ENCODE data around the gene VSIG4.

VSIG4 gene

DNA sequence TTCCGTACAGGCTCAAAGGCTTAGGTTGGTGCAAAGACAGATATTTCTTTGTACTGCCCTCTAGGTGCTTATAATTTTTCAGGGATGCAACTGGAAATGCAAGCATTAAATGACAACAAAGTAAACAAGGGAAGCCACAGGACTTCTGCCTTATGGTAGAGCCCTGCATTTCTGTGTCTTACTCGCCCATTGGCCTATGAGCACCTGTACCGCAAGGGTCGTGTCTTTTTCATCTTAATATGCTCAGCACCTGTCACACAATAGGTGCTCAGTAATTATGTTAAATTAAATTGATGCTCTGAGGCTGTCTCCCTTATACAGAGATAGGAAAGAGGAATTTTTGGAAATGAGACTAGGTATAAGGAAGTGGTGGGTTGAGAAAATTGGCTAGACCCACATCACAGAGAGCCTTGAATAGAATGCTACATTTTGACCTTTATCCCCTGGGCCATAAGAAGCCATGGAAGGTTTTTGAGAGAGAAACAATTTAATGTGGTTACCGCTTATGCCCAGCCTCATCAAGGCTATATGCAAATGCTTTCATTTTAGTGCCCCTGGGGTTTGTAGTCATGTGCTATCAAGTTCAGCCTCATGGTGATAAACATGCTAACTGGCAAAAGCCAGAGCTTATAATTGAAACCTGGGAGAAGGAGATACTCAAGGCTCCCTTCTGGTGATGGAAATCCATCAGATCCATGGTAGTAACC lies 16.3 kb downstream of the VSIG4 start:
- DNase-seq (ENCODE audit: low read depth), result no peak

DNA sequence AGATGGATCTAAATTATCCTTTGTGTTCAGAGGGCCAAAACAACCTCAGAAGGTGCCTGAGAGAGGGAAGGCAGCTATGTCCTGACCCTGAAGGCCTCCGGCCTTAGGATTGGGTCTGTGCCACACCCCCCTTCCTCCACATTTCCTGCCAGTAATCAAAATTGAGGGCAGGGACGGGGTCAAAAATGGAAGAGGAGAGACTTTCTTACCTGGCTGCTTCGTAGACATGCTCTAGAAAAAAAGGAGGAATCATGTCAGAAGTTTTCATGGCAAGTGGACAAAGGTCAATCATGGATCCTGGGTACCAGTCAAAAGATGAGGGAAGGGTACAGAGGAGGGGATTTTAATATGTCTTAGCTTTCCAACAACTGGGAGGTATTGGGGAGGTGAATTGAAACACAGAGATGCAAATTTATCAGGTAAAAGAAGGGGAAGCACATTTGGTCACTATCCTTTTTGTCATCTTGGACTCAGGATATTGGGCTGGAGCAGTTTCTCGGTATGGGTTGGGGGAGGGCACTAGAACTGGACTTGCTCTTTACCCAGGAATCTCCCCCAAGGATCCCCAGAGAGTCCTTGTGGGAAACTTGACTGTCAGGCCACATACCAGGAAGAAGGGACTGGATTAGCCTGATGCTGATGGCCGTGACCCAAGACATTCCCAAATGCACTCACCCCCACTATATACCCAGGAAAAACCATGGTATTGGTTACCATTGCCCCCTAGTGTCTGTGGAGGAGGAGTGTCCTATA lies 17.1 kb downstream of the VSIG4 start:
- no peak for DNase-seq (ENCODE audit: low read depth)

GRCh38 chrX:66021765-66022631 lies 17.9 kb downstream of the VSIG4 start:
- DNase-seq (ENCODE audit: low read depth), result no peak

GRCh38 chrX:66021401-66021764 lies 18.5 kb downstream of the VSIG4 start:
- no peak for DNase-seq (ENCODE audit: low read depth)

GRCh38 chrX:66020631-66021334 lies 19.1 kb downstream of the VSIG4 start:
- DNase-seq (ENCODE audit: low read depth), result no peak

DNA sequence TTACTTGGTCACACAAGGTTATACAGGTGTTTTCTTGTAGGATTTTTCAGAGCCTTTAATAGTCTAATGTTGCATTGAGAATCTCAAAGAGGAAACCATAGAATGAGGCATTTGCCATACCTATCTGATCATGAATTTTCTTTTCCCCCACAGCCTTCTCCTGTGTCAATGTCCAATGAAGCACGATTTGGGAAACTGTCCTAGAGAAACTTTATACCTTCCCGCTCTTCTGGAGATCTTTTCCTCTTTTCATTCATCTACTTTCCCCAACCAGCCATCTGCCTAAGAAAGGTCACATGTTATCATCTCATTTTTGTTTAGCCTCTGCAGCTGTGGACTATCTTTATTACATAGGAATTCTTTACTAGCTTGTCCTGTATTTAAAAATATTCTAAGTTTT lies 19.9 kb downstream of the VSIG4 start:
- DNase-seq (ENCODE audit: low read depth), result no peak

DNA sequence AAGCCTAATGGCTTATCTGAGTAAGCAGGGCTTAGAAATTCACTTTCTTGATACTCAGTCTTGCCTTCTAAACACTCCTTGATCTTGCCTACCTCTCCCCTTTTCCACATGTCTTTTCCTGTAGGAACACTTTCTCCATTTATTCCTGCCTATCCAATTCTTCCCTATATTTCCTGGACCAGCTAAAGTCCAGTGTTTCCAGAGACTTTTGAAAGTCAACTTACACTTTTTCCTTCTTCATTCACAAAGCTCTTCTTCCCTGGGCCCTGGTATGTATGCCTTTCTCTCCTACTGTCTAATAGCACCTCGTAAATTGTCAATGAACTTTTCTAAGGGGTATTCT lies 20.6 kb downstream of the VSIG4 start:
- DNase-seq (ENCODE audit: low read depth), result no peak

GRCh38 chrX:66018585-66019309 lies 21.1 kb downstream of the VSIG4 start:
- no peak for DNase-seq (ENCODE audit: low read depth)

- DNase-seq (ENCODE audit: low read depth), result no peak
Observed at GRCh38 chrX:66017659-66018170, 22.2 kb downstream of the VSIG4 start.

- no peak for DNase-seq (ENCODE audit: low read depth)
Observed at GRCh38 chrX:66016905-66017658, 22.8 kb downstream of the VSIG4 start.

DNA sequence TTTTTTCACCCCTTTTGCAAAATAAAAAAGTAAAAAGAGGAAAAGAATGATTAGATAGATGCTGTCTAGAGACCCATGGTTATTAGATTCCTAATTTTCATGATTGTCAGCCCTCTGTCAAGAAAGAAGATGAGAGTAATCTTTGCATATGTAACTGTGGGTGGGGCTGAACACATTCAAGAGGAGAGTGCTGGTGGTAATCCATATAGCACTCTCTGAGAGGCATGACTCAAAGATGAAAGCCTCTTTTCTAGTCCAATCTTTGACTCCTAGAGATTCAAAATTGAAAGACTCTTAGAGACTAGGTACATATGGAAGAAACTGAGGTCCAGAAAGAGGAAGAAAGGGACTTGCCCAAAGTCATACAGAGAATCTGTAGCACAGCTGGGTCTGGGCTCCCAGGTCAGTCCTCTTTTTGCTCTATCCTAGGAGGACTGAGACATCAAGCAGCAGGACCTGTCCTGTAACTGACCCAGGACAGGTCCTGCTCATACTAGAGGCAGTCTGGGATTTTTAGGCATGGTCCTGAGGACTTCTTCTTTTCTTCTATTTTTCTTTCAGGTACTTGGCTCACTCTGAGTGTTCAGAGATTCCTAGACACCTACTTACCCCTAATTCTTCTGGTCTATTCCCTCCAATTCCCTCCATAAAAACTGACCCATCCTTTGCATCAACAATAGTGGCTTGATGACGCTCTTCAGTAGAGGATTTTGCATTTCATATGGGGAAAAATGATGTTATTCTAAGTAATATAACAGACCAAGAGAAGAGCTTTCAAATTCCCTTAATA lies 23.8 kb downstream of the VSIG4 start:
- no peak for DNase-seq (ENCODE audit: low read depth)

GRCh38 chrX:66015152-66015831 lies 24.6 kb downstream of the VSIG4 start:
- DNase-seq (ENCODE audit: low read depth), result no peak

- no peak for DNase-seq (ENCODE audit: low read depth)
Observed at GRCh38 chrX:66014556-66014955, 25.3 kb downstream of the VSIG4 start.

- no peak for DNase-seq (ENCODE audit: low read depth)
Observed at GRCh38 chrX:66014084-66014483, 25.8 kb downstream of the VSIG4 start.

GRCh38 chrX:66013194-66013816 lies 26.6 kb downstream of the VSIG4 start:
- no peak for DNase-seq (ENCODE audit: low read depth)

GRCh38 chrX:66012094-66012534 lies 27.8 kb downstream of the VSIG4 start:
- DNase-seq (ENCODE audit: low read depth), result no peak

- DNase-seq (ENCODE audit: low read depth), result no peak
Observed at GRCh38 chrX:66009231-66009845, 30.5 kb downstream of the VSIG4 start.

DNA sequence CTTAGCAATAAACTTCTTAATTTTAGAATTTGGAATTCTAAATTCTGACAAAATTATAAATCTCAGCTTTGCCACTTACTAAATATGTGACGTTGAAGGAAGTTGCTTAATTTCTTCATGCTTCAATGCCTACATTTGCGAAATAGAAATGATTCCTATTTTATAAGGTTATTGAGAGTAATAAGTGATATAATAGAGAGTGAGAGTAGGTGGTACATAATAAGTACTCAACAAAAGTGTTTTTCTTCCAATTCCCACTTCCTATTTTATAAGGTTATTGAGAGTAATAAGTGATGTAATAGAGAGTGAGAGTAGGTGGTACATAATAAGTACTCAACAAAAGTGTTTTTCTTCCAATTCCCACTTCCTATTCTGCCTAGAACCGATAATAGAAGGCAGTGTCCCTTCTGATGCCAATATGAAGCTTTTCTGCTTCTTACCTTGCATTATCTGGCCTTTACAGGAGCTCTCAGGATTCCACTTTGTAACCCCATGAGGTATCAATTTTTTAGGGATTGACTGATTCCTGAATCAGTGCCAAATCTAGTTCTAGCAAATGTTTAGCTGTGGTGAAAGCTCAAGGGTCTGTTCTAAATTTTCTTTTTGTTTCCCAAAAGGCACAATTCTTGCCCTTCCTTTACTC lies 31.4 kb downstream of the VSIG4 start:
- no peak for DNase-seq (ENCODE audit: low read depth)
